HFFc6 (cell line): ENCODE data around the gene SMR3B. TPM values are rescaled to one million over a fixed set of nuclear protein-coding genes. Genes with fewer than 3 reads are reported as not detected.

Source experiments
- DNase-seq: peaks from one replicate; pipeline ENCODE4 v3.0.0-alpha.2; 2018
- H3K27ac Mint-ChIP-seq: 2 replicates; pipeline ENCODE4 v1.8.0; 2020; ENCODE audit warnings: mild to moderate bottlenecking, mixed read lengths
- H3K27me3 Mint-ChIP-seq: 2 replicates; pipeline ENCODE4 v1.8.0; 2021; ENCODE audit warnings: mild to moderate bottlenecking, moderate library complexity, mixed read lengths; ENCODE audit not compliant: insufficient read depth
- H3K36me3 Mint-ChIP-seq: 2 replicates; pipeline ENCODE4 v1.8.0; 2021; ENCODE audit warnings: low read depth, mixed read lengths
- H3K4me1 Mint-ChIP-seq: 2 replicates; pipeline ENCODE4 v1.8.0; 2020; ENCODE audit warnings: low read depth, mixed read lengths
- H3K4me3 Mint-ChIP-seq: 2 replicates; pipeline ENCODE4 v1.8.0; 2020; ENCODE audit warnings: mild to moderate bottlenecking, moderate library complexity, mixed read lengths
- H3K9me3 Mint-ChIP-seq: 2 replicates; pipeline ENCODE4 v1.8.0; 2020; ENCODE audit warnings: mild to moderate bottlenecking, mixed read lengths
- CTCF ChIP-seq: fragments of 200-600 bp; sonication (generic); IDR thresholded peaks from 2 replicates; pipeline ENCODE4 v1.5.0; 2021; ENCODE audit warnings: antibody characterized with exemption, mild to moderate bottlenecking
- total RNA-seq, 6 experiments: library from RNA; stranded (reverse); fragmentation: NEBNext Ultra II Directional; extraction: Animal tissue kit (Norgen Biotek cat#: 25700); gene quantifications; 2 replicates in 1 of 6; 3 replicates in 5 of 6; pipeline ENCODE4 v1.2.3, GENCODE V29; 2021

The SMR3B gene
- total RNA-seq, 6 experiments from 2014 or later = not detected

- H3K36me3 Mint-ChIP-seq = no peaks in the 10 kb centered on the region
- no peak overlapping the region for H3K4me3 Mint-ChIP-seq
- no peaks in the 10 kb centered on the region for H3K4me1 Mint-ChIP-seq
- no peaks in the 10 kb centered on the region for H3K27me3 Mint-ChIP-seq
- DNase-seq = no peak
- peaks cover 38% of the 10 kb centered on the region for H3K9me3 Mint-ChIP-seq
- no peak overlapping the region for H3K27ac Mint-ChIP-seq
- TF ChIP-seq CTCF = no peak
Observed at GRCh38 chr4:70402762-70403161, 19.8 kb downstream of the SMR3B start.

- DNase-seq = no peak
- Mint-ChIP-seq H3K4me1 (no peaks in the 10 kb centered on the region), H3K27ac (no peak overlapping the region), H3K36me3 (no peaks in the 10 kb centered on the region), H3K9me3 (peaks cover 46% of the 10 kb centered on the region), H3K27me3 (no peaks in the 10 kb centered on the region), H3K4me3 (no peak overlapping the region)
- no peak for TF ChIP-seq CTCF
Observed at GRCh38 chr4:70405765-70406164, 22.8 kb downstream of the SMR3B start.

GRCh38 chr4:70425306-70425705, 42.4 kb downstream of the SMR3B start:
- no peak overlapping the region for H3K27ac Mint-ChIP-seq
- no peak for TF ChIP-seq CTCF
- H3K4me3 Mint-ChIP-seq = no peak overlapping the region
- no peak for DNase-seq
- no peaks in the 10 kb centered on the region; the same call in 1 of the 2 replicates for H3K27me3 Mint-ChIP-seq
- peaks cover 15% of the 10 kb centered on the region for H3K9me3 Mint-ChIP-seq
- H3K4me1 Mint-ChIP-seq = no peaks in the 10 kb centered on the region
- H3K36me3 Mint-ChIP-seq = no peaks in the 10 kb centered on the region

GRCh38 chr4:70426789-70427188, 43.9 kb downstream of the SMR3B start:
- H3K4me1 Mint-ChIP-seq = no peaks in the 10 kb centered on the region
- H3K36me3 Mint-ChIP-seq = no peaks in the 10 kb centered on the region
- H3K27ac Mint-ChIP-seq = no peak overlapping the region
- TF ChIP-seq CTCF = no peak
- no peak for DNase-seq
- H3K4me3 Mint-ChIP-seq = no peak overlapping the region
- no peaks in the 10 kb centered on the region; the same call in 1 of the 2 replicates for H3K27me3 Mint-ChIP-seq
- peaks cover 15% of the 10 kb centered on the region for H3K9me3 Mint-ChIP-seq

GRCh38 chr4:70437197-70437596, 54.3 kb downstream of the SMR3B start:
- no peaks in the 10 kb centered on the region for H3K4me1 Mint-ChIP-seq
- H3K9me3 Mint-ChIP-seq = peaks cover 17% of the 10 kb centered on the region
- no peaks in the 10 kb centered on the region for H3K27me3 Mint-ChIP-seq
- no peak overlapping the region for H3K4me3 Mint-ChIP-seq
- TF ChIP-seq CTCF = no peak
- no peak overlapping the region for H3K27ac Mint-ChIP-seq
- H3K36me3 Mint-ChIP-seq = no peaks in the 10 kb centered on the region
- DNase-seq = no peak

Other genes with a start within 250 kb of the SMR3B start
- not detected for gene PRR27, start 228.9 kb upstream of the SMR3B start, total RNA-seq
- gene ODAM, start 187.4 kb upstream of the SMR3B start, total RNA-seq = not detected
- not detected for gene FDCSP, start 157.0 kb upstream of the SMR3B start, total RNA-seq
- gene CSN3, start 140.5 kb upstream of the SMR3B start, total RNA-seq = not detected
- not detected for gene CABS1, start 48.1 kb upstream of the SMR3B start, total RNA-seq
- gene SMR3A, start 22.4 kb upstream of the SMR3B start, total RNA-seq = not detected
- not detected for gene OPRPN, start 14.8 kb downstream of the SMR3B start, total RNA-seq
- gene MUC7, start 89.1 kb downstream of the SMR3B start, total RNA-seq = not detected
- gene AMTN, start 135.4 kb downstream of the SMR3B start, total RNA-seq = not detected
- not detected for gene AMBN, start 209.1 kb downstream of the SMR3B start, total RNA-seq
- under 1 TPM in 5 of 6 experiments, not detected in 1; 0.02 to 0.14 (median 0.10) TPM for gene ENAM, start 245.6 kb downstream of the SMR3B start, total RNA-seq